ENCODE data around the gene NUP205. TPM values are rescaled to one million over a fixed set of nuclear protein-coding genes. Genes with fewer than 3 reads are reported as not detected.

The NUP205 gene
- total RNA-seq, 6 experiments from 2014 or later = 32.3 to 54.7 (median 49.9) TPM

- peaks cover 2% of the 10 kb centered on the region for H3K4me1 Mint-ChIP-seq (ENCODE audit: low read depth)
- no peak for DNase-seq
- H3K9me3 Mint-ChIP-seq = no peaks in the 10 kb centered on the region
- TF ChIP-seq CTCF (IDR thresholded peaks at IDR 0.05) = no peak
- peaks cover 13% of the 10 kb centered on the region for H3K36me3 Mint-ChIP-seq (ENCODE audit: low read depth)
- H3K4me3 Mint-ChIP-seq = no peak overlapping the region
- H3K27me3 Mint-ChIP-seq (ENCODE audit: insufficient read depth) = peaks cover 1% of the 10 kb centered on the region; the same call in 1 of the 2 replicates
- no peak overlapping the region for H3K27ac Mint-ChIP-seq
Observed at GRCh38 chr7:135697276-135698049, 139.7 kb downstream of the NUP205 start.

Other genes starting within 250 kb of the NUP205 start
- gene CNOT4, start 47.8 kb upstream of the NUP205 start, total RNA-seq (2021; fragmentation: NEBNext Ultra II Directional; extraction: Animal tissue kit (Norgen Biotek cat#: 25700)) = 10 to 100 TPM; 23.2 to 27.3 (median 25.1) TPM
- 10 to 100 TPM; 40.0 to 58.1 (median 51.7) TPM for gene STMP1, start 104.6 kb downstream of the NUP205 start, total RNA-seq (2021; fragmentation: NEBNext Ultra II Directional; extraction: Animal tissue kit (Norgen Biotek cat#: 25700))
- gene SLC13A4, start 170.3 kb downstream of the NUP205 start, total RNA-seq (2021; fragmentation: NEBNext Ultra II Directional; extraction: Animal tissue kit (Norgen Biotek cat#: 25700)) = 1 to 10 TPM in 1 of 6 experiments, under 1 TPM in 4, not detected in 1; 0.24 to 1.2 (median 0.68) TPM
- gene FAM180A, start 190.9 kb downstream of the NUP205 start, total RNA-seq (2021; fragmentation: NEBNext Ultra II Directional; extraction: Animal tissue kit (Norgen Biotek cat#: 25700)) = 10 to 100 TPM in 5 of 6 experiments, 1 to 10 TPM in 1; 5.6 to 61.9 (median 53.3) TPM